Measurements from ENCODE around the gene RFTN1.

DNA sequence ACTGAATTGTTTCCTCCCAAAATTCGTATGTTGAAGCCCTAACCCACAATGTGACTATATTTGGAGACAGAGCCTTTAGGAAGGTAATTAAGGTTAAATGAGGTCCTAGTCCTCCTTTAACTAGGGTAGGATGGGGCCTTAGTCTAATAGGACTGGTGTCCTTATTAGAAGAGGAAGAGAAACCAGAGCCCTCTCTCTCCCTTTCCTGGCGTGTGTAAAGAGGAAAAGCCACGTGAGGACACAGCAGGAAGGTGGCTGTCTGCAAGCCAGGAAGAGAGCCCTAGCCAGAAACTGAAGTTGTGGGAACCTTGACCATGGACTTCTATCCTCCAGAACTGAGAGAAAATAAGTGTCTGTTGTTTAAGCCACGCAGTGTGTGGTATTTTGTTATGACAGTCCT is 154.2 kb downstream of the RFTN1 start:
- no peak for TF ChIP-seq ZFP3 (CRISPR knock-in tag; IDR thresholded peaks at IDR 0.05)
- no peak for TF ChIP-seq ZC3H10 (CRISPR knock-in tag; IDR thresholded peaks at IDR 0.05)
- TF ChIP-seq OSR1 (CRISPR knock-in tag; IDR thresholded peaks at IDR 0.05), result no peak
- TF ChIP-seq RARB (CRISPR knock-in tag; IDR thresholded peaks at IDR 0.05), result no peak
- TF ChIP-seq TCF4 (CRISPR knock-in tag; IDR thresholded peaks at IDR 0.05; ENCODE audit: borderline replicate concordance), result no peak
- TF ChIP-seq BACH2 (CRISPR knock-in tag; IDR thresholded peaks at IDR 0.05; ENCODE audit: borderline replicate concordance), result no peak
- TF ChIP-seq ZNF70 (CRISPR knock-in tag; IDR thresholded peaks at IDR 0.05), result no peak
- TF ChIP-seq, protein P1, sequence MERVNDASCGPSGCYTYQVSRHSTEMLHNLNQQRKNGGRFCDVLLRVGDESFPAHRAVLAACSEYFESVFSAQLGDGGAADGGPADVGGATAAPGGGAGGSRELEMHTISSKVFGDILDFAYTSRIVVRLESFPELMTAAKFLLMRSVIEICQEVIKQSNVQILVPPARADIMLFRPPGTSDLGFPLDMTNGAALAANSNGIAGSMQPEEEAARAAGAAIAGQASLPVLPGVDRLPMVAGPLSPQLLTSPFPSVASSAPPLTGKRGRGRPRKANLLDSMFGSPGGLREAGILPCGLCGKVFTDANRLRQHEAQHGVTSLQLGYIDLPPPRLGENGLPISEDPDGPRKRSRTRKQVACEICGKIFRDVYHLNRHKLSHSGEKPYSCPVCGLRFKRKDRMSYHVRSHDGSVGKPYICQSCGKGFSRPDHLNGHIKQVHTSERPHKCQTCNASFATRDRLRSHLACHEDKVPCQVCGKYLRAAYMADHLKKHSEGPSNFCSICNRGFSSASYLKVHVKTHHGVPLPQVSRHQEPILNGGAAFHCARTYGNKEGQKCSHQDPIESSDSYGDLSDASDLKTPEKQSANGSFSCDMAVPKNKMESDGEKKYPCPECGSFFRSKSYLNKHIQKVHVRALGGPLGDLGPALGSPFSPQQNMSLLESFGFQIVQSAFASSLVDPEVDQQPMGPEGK (CRISPR knock-in tag; IDR thresholded peaks at IDR 0.05; ENCODE audit: borderline replicate concordance), result no peak
- TF ChIP-seq, protein P2, sequence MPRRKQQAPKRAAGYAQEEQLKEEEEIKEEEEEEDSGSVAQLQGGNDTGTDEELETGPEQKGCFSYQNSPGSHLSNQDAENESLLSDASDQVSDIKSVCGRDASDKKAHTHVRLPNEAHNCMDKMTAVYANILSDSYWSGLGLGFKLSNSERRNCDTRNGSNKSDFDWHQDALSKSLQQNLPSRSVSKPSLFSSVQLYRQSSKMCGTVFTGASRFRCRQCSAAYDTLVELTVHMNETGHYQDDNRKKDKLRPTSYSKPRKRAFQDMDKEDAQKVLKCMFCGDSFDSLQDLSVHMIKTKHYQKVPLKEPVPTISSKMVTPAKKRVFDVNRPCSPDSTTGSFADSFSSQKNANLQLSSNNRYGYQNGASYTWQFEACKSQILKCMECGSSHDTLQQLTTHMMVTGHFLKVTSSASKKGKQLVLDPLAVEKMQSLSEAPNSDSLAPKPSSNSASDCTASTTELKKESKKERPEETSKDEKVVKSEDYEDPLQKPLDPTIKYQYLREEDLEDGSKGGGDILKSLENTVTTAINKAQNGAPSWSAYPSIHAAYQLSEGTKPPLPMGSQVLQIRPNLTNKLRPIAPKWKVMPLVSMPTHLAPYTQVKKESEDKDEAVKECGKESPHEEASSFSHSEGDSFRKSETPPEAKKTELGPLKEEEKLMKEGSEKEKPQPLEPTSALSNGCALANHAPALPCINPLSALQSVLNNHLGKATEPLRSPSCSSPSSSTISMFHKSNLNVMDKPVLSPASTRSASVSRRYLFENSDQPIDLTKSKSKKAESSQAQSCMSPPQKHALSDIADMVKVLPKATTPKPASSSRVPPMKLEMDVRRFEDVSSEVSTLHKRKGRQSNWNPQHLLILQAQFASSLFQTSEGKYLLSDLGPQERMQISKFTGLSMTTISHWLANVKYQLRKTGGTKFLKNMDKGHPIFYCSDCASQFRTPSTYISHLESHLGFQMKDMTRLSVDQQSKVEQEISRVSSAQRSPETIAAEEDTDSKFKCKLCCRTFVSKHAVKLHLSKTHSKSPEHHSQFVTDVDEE (CRISPR knock-in tag; IDR thresholded peaks at IDR 0.05), result no peak
- TF ChIP-seq, protein P3, sequence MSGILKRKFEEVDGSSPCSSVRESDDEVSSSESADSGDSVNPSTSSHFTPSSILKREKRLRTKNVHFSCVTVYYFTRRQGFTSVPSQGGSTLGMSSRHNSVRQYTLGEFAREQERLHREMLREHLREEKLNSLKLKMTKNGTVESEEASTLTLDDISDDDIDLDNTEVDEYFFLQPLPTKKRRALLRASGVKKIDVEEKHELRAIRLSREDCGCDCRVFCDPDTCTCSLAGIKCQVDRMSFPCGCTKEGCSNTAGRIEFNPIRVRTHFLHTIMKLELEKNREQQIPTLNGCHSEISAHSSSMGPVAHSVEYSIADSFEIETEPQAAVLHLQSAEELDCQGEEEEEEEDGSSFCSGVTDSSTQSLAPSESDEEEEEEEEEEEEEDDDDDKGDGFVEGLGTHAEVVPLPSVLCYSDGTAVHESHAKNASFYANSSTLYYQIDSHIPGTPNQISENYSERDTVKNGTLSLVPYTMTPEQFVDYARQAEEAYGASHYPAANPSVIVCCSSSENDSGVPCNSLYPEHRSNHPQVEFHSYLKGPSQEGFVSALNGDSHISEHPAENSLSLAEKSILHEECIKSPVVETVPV (CRISPR knock-in tag; IDR thresholded peaks at IDR 0.05), result no peak
- TF ChIP-seq GLIS3 (CRISPR knock-in tag; IDR thresholded peaks at IDR 0.05), result no peak
- TF ChIP-seq, protein P4, sequence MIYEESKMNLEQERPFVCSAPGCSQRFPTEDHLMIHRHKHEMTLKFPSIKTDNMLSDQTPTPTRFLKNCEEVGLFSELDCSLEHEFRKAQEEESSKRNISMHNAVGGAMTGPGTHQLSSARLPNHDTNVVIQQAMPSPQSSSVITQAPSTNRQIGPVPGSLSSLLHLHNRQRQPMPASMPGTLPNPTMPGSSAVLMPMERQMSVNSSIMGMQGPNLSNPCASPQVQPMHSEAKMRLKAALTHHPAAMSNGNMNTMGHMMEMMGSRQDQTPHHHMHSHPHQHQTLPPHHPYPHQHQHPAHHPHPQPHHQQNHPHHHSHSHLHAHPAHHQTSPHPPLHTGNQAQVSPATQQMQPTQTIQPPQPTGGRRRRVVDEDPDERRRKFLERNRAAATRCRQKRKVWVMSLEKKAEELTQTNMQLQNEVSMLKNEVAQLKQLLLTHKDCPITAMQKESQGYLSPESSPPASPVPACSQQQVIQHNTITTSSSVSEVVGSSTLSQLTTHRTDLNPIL (CRISPR knock-in tag; IDR thresholded peaks at IDR 0.05; ENCODE audit: low read depth), result no peak
- TF ChIP-seq, protein P5, sequence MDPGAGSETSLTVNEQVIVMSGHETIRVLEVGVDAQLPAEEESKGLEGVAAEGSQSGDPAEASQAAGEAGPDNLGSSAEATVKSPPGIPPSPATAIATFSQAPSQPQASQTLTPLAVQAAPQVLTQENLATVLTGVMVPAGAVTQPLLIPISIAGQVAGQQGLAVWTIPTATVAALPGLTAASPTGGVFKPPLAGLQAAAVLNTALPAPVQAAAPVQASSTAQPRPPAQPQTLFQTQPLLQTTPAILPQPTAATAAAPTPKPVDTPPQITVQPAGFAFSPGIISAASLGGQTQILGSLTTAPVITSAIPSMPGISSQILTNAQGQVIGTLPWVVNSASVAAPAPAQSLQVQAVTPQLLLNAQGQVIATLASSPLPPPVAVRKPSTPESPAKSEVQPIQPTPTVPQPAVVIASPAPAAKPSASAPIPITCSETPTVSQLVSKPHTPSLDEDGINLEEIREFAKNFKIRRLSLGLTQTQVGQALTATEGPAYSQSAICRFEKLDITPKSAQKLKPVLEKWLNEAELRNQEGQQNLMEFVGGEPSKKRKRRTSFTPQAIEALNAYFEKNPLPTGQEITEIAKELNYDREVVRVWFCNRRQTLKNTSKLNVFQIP (CRISPR knock-in tag; IDR thresholded peaks at IDR 0.05; ENCODE audit: borderline replicate concordance, low read depth), result no peak
- no peak for TF ChIP-seq TOX (CRISPR knock-in tag; IDR thresholded peaks at IDR 0.05; ENCODE audit: borderline replicate concordance)
